ENCODE results near the gene FRK. TPM values are rescaled to one million over a fixed set of nuclear protein-coding genes. Genes with fewer than 3 reads are reported as not detected.
"Not testable (repeated sequence)": the region's sequence is repeated elsewhere in the genome, so short reads cannot be mapped to it uniquely, and the experiment has no call there.

FRK gene
- total RNA-seq, 2 experiments from 2014 or later = not detected

GRCh38 chr6:116049321-116049720, 11.4 kb downstream of the FRK start:
- CTCF ChIA-PET = interaction anchor here (1.5 kb wide), 1 partner anchor 11 kb away, joined by 4 read pairs; no protein-coding TSS in a partner anchor

GRCh38 chr6:116047173-116047933, 13.3 kb downstream of the FRK start:
- ATAC-seq (ENCODE audit: poor library complexity) = no peak
- H3K4me3 Mint-ChIP-seq = no peak overlapping the region
- peaks cover 19% of the 10 kb centered on the region for H3K27me3 Mint-ChIP-seq
- no peak overlapping the region for H3K4me3 ChIP-seq (ENCODE audit: low read length)
- no peaks in the 10 kb centered on the region for H3K36me3 ChIP-seq (ENCODE audit: insufficient read depth, low read length)
- H3K27ac Mint-ChIP-seq = no peak overlapping the region
- POLR2A ChIA-PET = interaction anchor here (0.6 kb wide), 1 partner anchor 11 kb away, joined by 3 read pairs; no protein-coding TSS in a partner anchor
- H3K36me3 Mint-ChIP-seq (ENCODE audit: low read depth) = no peaks in the 10 kb centered on the region
- H3K27me3 ChIP-seq (ENCODE audit: control insufficient read depth in 1 of 2, insufficient read depth in 2 of 2, low read length in 2 of 2) = peaks cover 0 to 3% of the 10 kb centered on the region in 2 experiments
- CTCF ChIA-PET = interaction anchor here (0.8 kb wide), 1 partner anchor 10 kb away, joined by 3 read pairs; no protein-coding TSS in a partner anchor
- no peaks in the 10 kb centered on the region for H3K9me3 ChIP-seq (ENCODE audit: control insufficient read depth in 1 of 2, insufficient read depth in 1 of 2, low read length in 2 of 2)
- no peak for TF ChIP-seq CTCF (IDR thresholded peaks at IDR 0.05)
- no peak overlapping the region for H3K27ac ChIP-seq (ENCODE audit: low read depth in 1 of 2, low read length in 2 of 2)
- H3K9me3 Mint-ChIP-seq = no peaks in the 10 kb centered on the region
- no peaks in the 10 kb centered on the region for H3K4me1 ChIP-seq (ENCODE audit: insufficient read depth, low read length)
- H3K4me1 Mint-ChIP-seq (ENCODE audit: low read depth) = no peaks in the 10 kb centered on the region
- intact Hi-C loops (cut with DNase I, micrococcal nuclease) = no loop called here
- DNase-seq = no peak

More at GRCh38 chr6:116049321-116049720, 11.4 kb downstream of the FRK start:
- H3K4me1 Mint-ChIP-seq (ENCODE audit: low read depth) = no peaks in the 10 kb centered on the region
- Histone ChIP-seq H3K4me1 (ENCODE audit: insufficient read depth, low read length) (no peaks in the 10 kb centered on the region), H3K27me3 (ENCODE audit: control insufficient read depth in 1 of 2, insufficient read depth in 2 of 2, low read length in 2 of 2) (peaks cover 0 to 5% of the 10 kb centered on the region in 2 experiments), H3K4me3 (ENCODE audit: low read length) (no peak overlapping the region), H3K27ac (ENCODE audit: low read depth in 1 of 2, low read length in 2 of 2) (no peak overlapping the region), H3K9me3 (ENCODE audit: control insufficient read depth in 1 of 2, insufficient read depth in 1 of 2, low read length in 2 of 2) (no peaks in the 10 kb centered on the region), H3K36me3 (ENCODE audit: insufficient read depth, low read length) (no peaks in the 10 kb centered on the region)
- intact Hi-C loops (cut with DNase I, micrococcal nuclease) = no loop called here
- H3K4me3 Mint-ChIP-seq = no peak overlapping the region
- POLR2A ChIA-PET = no interaction called here
- ATAC-seq (ENCODE audit: poor library complexity) = no peak
- no peak for TF ChIP-seq CTCF (IDR thresholded peaks at IDR 0.05)
- peaks cover 22% of the 10 kb centered on the region for H3K27me3 Mint-ChIP-seq
- H3K36me3 Mint-ChIP-seq (ENCODE audit: low read depth) = no peaks in the 10 kb centered on the region
- H3K27ac Mint-ChIP-seq = no peak overlapping the region
- no peak for DNase-seq
- H3K9me3 Mint-ChIP-seq = no peaks in the 10 kb centered on the region

- Mint-ChIP-seq H3K4me3 (no peak overlapping the region), H3K27ac (no peak overlapping the region), H3K4me1 (ENCODE audit: low read depth) (no peaks in the 10 kb centered on the region), H3K27me3 (peaks cover 17% of the 10 kb centered on the region), H3K36me3 (ENCODE audit: low read depth) (no peaks in the 10 kb centered on the region), H3K9me3 (no peaks in the 10 kb centered on the region)
- Histone ChIP-seq H3K27me3 (ENCODE audit: control insufficient read depth in 1 of 2, insufficient read depth in 2 of 2, low read length in 2 of 2) (no peaks in the 10 kb centered on the region), H3K36me3 (ENCODE audit: insufficient read depth, low read length) (no peaks in the 10 kb centered on the region), H3K27ac (ENCODE audit: low read depth in 1 of 2, low read length in 2 of 2) (no peak overlapping the region), H3K4me3 (ENCODE audit: low read length) (no peak overlapping the region), H3K4me1 (ENCODE audit: insufficient read depth, low read length) (no peaks in the 10 kb centered on the region), H3K9me3 (ENCODE audit: control insufficient read depth in 1 of 2, insufficient read depth in 1 of 2, low read length in 2 of 2) (no peaks in the 10 kb centered on the region)
- ChIA-PET POLR2A (interaction anchor here (0.6 kb wide), 1 partner anchor 10 kb away, joined by 3 read pairs; no protein-coding TSS in a partner anchor), CTCF (no interaction called here)
- TF ChIP-seq CTCF (IDR thresholded peaks at IDR 0.05) = no peak
- intact Hi-C loops (cut with DNase I, micrococcal nuclease) = no loop called here
- no peak for DNase-seq
- ATAC-seq (ENCODE audit: poor library complexity) = no peak
Observed at GRCh38 chr6:116046737-116047136, 14.0 kb downstream of the FRK start.

- CTCF ChIA-PET; intact Hi-C loops (cut with DNase I, micrococcal nuclease); POLR2A ChIA-PET; ATAC-seq (ENCODE audit: poor library complexity); H3K27ac Mint-ChIP-seq; H3K36me3 Mint-ChIP-seq (ENCODE audit: low read depth); H3K4me1 Mint-ChIP-seq (ENCODE audit: low read depth); H3K4me1 ChIP-seq (ENCODE audit: insufficient read depth, low read length); H3K27ac ChIP-seq (ENCODE audit: low read depth in 1 of 2, low read length in 2 of 2); H3K4me3 ChIP-seq (ENCODE audit: low read length); H3K27me3 ChIP-seq (ENCODE audit: control insufficient read depth in 1 of 2, insufficient read depth in 2 of 2, low read length in 2 of 2); DNase-seq; H3K36me3 ChIP-seq (ENCODE audit: insufficient read depth, low read length); H3K9me3 Mint-ChIP-seq; H3K4me3 Mint-ChIP-seq; H3K9me3 ChIP-seq (ENCODE audit: control insufficient read depth in 1 of 2, insufficient read depth in 1 of 2, low read length in 2 of 2): not testable (repeated sequence)
- H3K27me3 Mint-ChIP-seq = peaks cover 20% of the 10 kb centered on the region
Observed at GRCh38 chr6:116046272-116046671, 14.4 kb downstream of the FRK start.
